Central memory CD4-positive, alpha-beta T cell (primary cell): Measurements from ENCODE around the gene ACOXL.

Experiments
- DNase-seq: peaks from one replicate; pipeline ENCODE4 v3.0.0; 2022

Gene ACOXL

GRCh38 chr2:110796716-110797301 lies 64.4 kb downstream of the ACOXL start:
- DNase-seq = no peak

- DNase-seq = no peak
These were observed 67.0 kb downstream of the ACOXL start for GRCh38 chr2:110799376-110799775.

GRCh38 chr2:110800611-110801402 lies 68.4 kb downstream of the ACOXL start:
- no peak for DNase-seq

GRCh38 chr2:110802208-110802932 lies 70.0 kb downstream of the ACOXL start:
- DNase-seq = no peak

- DNase-seq = no peak
These were observed 72.1 kb downstream of the ACOXL start for GRCh38 chr2:110804433-110804832.

- peak; percentile 63 for DNase-seq
These were observed 72.5 kb downstream of the ACOXL start for GRCh38 chr2:110804915-110805314.

- no peak for DNase-seq
These were observed 73.6 kb downstream of the ACOXL start for GRCh38 chr2:110805894-110806452.

GRCh38 chr2:110807522-110807921 lies 75.1 kb downstream of the ACOXL start:
- DNase-seq = no peak

- no peak for DNase-seq
These were observed 78.0 kb downstream of the ACOXL start for GRCh38 chr2:110810404-110810803.

- DNase-seq = no peak
These were observed 80.6 kb downstream of the ACOXL start for GRCh38 chr2:110812726-110813645.

- DNase-seq = no peak
These were observed 81.5 kb downstream of the ACOXL start for GRCh38 chr2:110813896-110814295.

- DNase-seq = no peak
These were observed 83.6 kb downstream of the ACOXL start for GRCh38 chr2:110815938-110816337.

- DNase-seq = no peak
These were observed 84.3 kb downstream of the ACOXL start for GRCh38 chr2:110816404-110817365.

GRCh38 chr2:110818767-110819481 lies 86.6 kb downstream of the ACOXL start:
- no peak for DNase-seq

- no peak for DNase-seq
These were observed 87.3 kb downstream of the ACOXL start for GRCh38 chr2:110819711-110820110.

GRCh38 chr2:110820128-110820527 lies 87.8 kb downstream of the ACOXL start:
- DNase-seq = no peak

GRCh38 chr2:110823165-110823564 lies 90.8 kb downstream of the ACOXL start:
- DNase-seq = no peak

- no peak for DNase-seq
These were observed 95.1 kb downstream of the ACOXL start for GRCh38 chr2:110827511-110827910.

- no peak for DNase-seq
These were observed 96.0 kb downstream of the ACOXL start for GRCh38 chr2:110828330-110828729.

GRCh38 chr2:110829413-110830146 lies 97.2 kb downstream of the ACOXL start:
- no peak for DNase-seq
